ENCODE data around the gene KIR3DL3. TPM values are rescaled to one million over a fixed set of nuclear protein-coding genes. Genes with fewer than 3 reads are reported as not detected.
"Not testable (repeated sequence)": the region's sequence is repeated elsewhere in the genome, so short reads cannot be mapped to it uniquely, and the experiment has no call there.

KIR3DL3 gene
- polyA plus RNA-seq, 4 donors, result not detected

- DNase-seq (ENCODE audit: low read depth in 4 of 4, low spot score in 3 of 4), result not testable (repeated sequence)
Observed at GRCh38 chr19:54775830-54776229, 51.6 kb downstream of the KIR3DL3 start.

GRCh38 chr19:54777851-54778250, 53.6 kb downstream of the KIR3DL3 start:
- not testable (repeated sequence) for DNase-seq (ENCODE audit: low read depth in 4 of 4, low spot score in 3 of 4)

DNA sequence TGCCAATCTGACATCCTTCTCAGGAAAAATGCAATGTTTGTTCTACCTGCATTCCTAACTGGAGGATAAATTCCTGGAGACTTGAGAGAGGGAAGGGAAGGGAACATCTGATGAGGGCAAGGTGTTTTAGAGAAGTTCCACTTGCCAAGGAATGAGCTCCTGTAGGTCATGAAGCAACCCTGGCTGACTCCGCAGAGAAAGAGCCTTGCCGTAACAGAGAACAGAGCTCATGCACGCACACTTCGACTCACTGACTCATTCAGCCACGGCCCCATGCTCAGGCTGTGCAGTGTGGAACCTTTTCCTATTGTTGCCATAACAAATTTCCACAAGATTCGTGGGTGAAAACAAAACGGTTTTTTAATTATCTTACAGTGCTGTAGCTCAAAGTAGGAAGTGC, 54.7 kb downstream of the KIR3DL3 start:
- DNase-seq (ENCODE audit: low read depth in 4 of 4, low spot score in 3 of 4), result not testable (repeated sequence)

GRCh38 chr19:54782916-54783315, 58.7 kb downstream of the KIR3DL3 start:
- not testable (repeated sequence) for DNase-seq (ENCODE audit: low read depth in 4 of 4, low spot score in 3 of 4)

Other genes with a start within 250 kb of the KIR3DL3 start
- gene LAIR2, start 221.6 kb upstream of the KIR3DL3 start, polyA plus RNA-seq (ENCODE audit: insufficient read length in 4 of 4), result under 1 TPM in 2 of 4 donors, not detected in 2; 0.31 to 0.46 TPM
- 1 to 10 TPM in 2 of 4 donors, under 1 TPM in 2; 0.79 to 2.2 (median 1.1) TPM for gene LILRA2, start 150.7 kb upstream of the KIR3DL3 start, polyA plus RNA-seq (ENCODE audit: insufficient read length in 4 of 4)
- under 1 TPM; 0.20 to 0.70 (median 0.53) TPM for gene LILRA1, start 130.8 kb upstream of the KIR3DL3 start, polyA plus RNA-seq (ENCODE audit: insufficient read length in 4 of 4)
- gene LILRB1, start 94.0 kb upstream of the KIR3DL3 start, polyA plus RNA-seq (ENCODE audit: insufficient read length in 4 of 4), result 1 to 10 TPM; 1.0 to 1.5 (median 1.4) TPM
- 1 to 10 TPM in 3 of 4 donors, under 1 TPM in 1; 0.92 to 3.6 (median 1.2) TPM for gene LILRB4, start 61.5 kb upstream of the KIR3DL3 start, polyA plus RNA-seq (ENCODE audit: insufficient read length in 4 of 4)
- gene KIR2DL3, start 14.1 kb downstream of the KIR3DL3 start, polyA plus RNA-seq (ENCODE audit: insufficient read length in 4 of 4), result not detected
- under 1 TPM in 1 of 4 donors, not detected in 3; 0.11 TPM for gene KIR2DL1, start 45.4 kb downstream of the KIR3DL3 start, polyA plus RNA-seq (ENCODE audit: insufficient read length in 4 of 4)
- not detected for gene KIR2DL4, start 79.2 kb downstream of the KIR3DL3 start, polyA plus RNA-seq (ENCODE audit: insufficient read length in 4 of 4)
- gene KIR3DL1, start 92.0 kb downstream of the KIR3DL3 start, polyA plus RNA-seq (ENCODE audit: insufficient read length in 4 of 4), result not detected
- gene KIR2DS4, start 108.2 kb downstream of the KIR3DL3 start, polyA plus RNA-seq (ENCODE audit: insufficient read length in 4 of 4), result not detected
- not detected for gene KIR3DL2, start 126.0 kb downstream of the KIR3DL3 start, polyA plus RNA-seq (ENCODE audit: insufficient read length in 4 of 4)
- gene FCAR, start 149.8 kb downstream of the KIR3DL3 start, polyA plus RNA-seq (ENCODE audit: insufficient read length in 4 of 4), result under 1 TPM; 0.23 to 0.67 (median 0.46) TPM
- under 1 TPM in 2 of 4 donors, not detected in 2; 0.13 to 0.26 TPM for gene NCR1, start 181.7 kb downstream of the KIR3DL3 start, polyA plus RNA-seq (ENCODE audit: insufficient read length in 4 of 4)
- not detected for gene NLRP7, start 223.1 kb downstream of the KIR3DL3 start, polyA plus RNA-seq (ENCODE audit: insufficient read length in 4 of 4)
- gene NLRP2, start 241.9 kb downstream of the KIR3DL3 start, polyA plus RNA-seq (ENCODE audit: insufficient read length in 4 of 4), result 10 to 100 TPM in 3 of 4 donors, 1 to 10 TPM in 1; 5.0 to 26.4 (median 14.7) TPM

Data from left renal pelvis (tissue), 4 donors.